HG03575 (cell line): Measurements from ENCODE around the gene ARL15.

Source experiments
- ATAC-seq: cut with Tn5 transposase; IDR thresholded peaks from one replicate; pipeline ENCODE4 v1.9.1; 2021; ENCODE audit not compliant: unreplicated experiment, insufficient number of reproducible peaks, low FRiP score; ENCODE audit errors: extremely low read depth

The ARL15 gene

DNA sequence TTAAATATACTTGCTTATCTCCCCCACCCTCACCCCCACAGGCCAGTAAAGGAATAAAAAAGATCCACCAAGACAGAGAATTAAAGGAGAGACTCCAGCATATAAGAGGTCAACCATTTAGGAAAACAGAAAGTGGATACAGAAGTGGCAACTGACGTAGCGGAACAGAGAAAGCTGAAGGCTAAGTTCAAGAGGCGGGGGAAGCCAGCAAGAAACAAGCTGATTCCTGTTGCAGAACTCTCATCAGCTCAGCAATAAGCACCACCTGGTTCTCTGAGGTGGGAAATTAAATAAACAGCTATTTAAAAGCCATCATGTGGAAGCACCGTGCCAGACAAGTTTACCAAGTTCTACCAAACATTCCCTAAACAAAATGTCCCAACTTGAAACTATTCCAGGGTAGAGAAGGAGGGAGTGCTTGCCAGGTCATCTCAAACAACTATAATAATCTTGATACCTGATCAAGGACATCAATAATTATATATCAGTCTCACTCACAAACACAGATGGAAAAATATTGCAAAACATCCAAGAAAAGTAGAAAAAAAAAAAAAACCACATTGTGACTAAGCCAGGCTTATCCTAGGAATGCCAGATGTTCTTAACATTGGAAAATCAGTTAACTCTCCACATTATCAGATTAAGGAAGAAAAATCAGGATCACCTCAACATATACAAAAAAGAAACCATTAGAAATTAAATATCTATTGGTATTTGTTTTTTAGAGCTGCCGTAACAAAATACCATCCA is 7.3 kb upstream of the ARL15 start:
- no peak for ATAC-seq

DNA sequence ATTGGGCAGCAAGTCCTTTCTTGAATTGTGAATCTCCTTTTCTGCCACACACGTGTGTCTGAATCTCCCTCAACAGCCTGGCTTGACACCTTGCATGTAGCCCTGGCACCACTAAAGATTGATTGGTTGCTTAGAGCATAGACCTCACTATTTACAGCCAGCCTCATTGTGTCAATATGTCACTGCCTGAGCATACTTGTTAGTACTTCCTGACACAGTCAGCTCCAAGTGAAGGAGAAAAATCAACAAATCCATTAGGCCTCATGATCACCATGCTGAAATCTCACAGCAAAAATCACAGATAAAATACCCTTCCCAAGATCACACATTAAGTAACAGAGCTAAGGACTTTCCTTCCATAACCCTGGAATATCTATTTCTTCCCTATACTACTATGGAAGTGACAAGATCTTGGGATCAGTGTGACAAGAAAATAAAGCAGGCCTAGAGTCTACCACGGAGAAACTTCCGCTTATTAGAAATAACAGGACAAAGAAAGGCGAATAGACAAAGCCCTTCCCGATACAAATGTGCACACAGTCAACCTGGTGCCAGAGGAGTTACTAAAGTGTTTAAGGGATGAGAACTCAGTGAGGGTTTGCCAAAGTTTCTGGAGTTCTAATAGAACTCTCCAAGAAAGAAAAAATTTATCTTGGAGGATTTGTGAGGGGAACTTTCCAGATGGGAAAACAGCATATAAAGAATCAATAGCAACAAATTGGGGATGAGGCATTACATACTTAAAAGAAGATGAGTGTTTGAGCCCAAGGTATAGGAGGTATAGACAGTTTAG is 5.6 kb upstream of the ARL15 start:
- no peak for ATAC-seq

DNA sequence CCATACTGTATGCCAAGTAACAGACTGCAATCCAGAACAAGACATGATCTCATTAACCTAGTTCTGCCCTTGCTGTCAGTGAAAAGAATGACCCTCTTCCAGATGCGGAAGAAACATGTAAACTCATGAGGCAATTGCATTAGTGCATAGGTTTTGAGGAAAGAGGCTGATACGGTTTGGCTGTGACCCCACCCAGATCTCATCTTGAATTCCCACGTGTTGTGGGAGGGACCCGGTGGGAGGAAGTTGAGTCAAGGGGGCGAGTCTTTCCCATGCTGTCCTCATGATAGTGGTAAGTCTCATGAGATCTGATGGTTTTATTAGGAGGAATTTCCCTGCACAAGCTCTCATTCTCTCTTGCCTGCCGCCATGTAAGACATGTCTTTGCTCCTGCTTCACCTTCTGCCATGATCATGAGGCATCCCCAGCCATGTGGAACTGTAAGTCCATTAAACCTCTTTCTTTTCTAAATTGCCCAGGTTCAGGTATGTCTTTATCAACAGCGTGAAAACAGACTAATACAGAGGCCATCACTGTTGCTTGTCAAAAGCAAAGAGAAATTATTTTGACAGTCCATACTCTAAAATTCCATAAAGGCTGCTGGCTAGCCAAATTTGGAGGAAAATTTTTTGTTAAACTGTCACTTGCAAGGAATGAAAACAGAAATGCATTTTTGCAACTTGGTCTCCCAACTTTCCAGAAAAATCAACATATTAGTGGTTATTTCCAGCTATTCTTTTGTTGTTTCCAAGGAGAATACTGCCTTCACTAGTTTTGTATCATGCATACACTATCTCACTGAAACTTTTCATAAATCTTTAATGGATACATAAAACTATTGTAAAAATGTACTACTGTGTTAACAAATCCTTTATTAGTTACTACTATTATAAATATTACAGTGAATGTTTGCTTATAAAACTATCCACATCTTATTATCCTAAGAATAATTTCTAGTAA is 3.2 kb upstream of the ARL15 start:
- ATAC-seq: no peak

DNA sequence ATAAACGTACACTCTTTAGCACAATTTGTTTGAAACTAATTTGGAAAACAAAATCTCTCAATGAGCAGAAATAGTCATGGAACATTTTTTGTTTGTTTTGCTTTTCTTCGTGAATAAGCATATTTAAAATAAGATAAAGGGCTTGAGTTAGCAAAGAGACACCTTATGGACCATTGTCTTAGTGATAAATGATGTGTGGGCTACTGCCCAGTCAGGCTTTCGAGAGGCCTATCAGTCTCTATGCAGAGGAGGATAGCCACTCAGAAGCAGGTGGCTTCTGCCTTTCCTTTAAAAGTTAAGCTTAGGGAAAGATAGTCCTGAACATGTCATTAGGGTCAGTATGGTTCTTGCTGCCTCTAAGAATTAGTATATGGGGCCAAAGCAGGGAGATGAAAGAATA is 2.1 kb upstream of the ARL15 start:
- no peak for ATAC-seq

DNA sequence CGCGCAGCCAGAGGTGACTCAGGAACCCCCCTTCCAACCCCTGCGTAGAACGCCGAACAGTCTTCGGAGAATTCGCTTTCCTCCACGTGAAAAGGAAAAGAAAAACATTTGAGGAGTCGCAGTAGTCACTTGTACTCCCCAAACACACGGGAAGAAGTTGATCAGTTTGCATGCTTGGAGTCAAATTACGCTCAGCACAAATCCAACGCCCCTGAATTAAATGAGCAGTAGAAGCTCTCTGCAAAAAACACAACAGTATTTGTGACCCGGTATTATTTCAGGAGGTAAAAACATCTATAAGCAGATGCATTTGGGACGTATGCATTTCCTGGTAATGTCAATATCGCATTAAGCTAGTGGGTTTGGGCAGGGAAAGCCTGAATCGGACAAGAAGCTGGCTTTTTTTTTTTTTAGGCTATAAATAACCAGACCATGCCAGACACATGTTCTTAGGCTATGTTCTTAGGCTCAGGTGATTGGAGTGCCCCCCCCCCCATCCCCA is 854 bp upstream of the ARL15 start:
- no peak for ATAC-seq

DNA sequence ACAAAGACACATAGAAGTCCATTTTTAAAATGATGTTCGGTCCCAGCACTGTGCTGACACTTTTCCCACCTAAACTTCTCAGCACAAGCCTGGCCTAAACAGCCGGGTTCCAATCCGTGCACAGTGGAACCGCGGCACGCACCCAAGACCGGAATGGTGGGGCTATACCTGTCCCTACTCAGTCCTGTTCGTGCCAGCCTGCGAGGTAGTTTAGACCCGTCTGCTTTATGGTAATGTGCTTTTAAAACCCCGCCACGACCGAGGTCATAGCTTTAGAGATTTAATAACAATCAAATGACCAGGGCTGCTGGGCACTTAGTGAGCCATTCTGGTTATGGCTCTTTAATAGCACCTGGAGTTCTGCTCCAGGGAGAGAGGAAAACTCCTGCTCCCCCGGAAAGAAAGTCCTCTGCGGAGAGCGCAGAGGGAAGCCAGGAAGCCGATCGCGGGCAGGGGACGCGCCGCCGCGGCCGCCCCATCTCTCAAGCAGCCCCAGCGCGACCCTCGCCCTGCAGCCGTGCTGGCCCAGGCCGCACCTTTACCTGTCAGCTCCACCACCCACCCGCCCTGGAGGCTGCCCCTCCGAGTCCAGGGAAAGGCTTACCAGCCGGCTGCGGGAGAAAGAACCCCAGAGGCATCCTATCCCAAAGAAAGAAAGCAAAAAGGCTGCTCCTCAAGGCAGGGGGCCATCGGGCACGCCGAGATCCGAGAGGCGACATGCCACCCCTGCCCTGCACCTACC is 511 bp downstream of the ARL15 start:
- peak; percentile 0 for ATAC-seq

DNA sequence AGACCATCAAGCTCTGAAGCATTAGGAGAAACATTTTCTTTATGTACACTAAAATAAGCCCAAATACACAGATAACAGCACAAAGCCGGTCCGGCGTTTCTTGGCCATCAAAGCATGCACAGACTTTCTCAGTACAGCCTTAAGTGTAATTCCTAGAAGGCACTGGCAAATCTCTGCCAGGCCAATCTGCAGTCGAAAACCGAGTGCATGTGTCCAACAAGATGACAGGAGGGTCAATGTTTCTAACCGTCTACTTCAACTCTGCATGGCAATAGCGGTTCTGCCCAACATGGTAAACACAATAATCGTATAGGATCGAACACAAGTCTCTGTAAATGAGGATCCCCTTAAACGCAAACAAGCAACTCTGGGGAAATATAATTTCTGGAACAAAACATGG is 1.1 kb downstream of the ARL15 start:
- ATAC-seq: no peak

DNA sequence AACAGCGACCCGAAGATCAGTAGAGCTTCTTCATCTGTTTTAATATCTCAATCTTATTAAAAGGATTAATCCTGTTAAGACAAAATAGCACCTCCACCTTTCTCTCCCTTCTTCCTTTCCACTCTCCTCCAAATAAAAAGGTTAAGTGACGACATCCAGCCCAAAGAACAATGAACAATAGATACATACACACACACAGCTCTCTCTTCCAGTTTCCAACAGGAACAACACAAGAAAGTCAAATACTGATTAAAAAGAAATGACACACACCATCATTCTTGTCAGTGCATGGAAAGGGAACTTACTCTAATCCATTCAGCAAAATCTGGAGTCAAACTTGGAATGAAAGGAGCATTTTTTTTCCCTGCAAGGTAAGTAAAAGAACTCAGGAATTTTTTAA is 2.8 kb downstream of the ARL15 start:
- no peak for ATAC-seq

DNA sequence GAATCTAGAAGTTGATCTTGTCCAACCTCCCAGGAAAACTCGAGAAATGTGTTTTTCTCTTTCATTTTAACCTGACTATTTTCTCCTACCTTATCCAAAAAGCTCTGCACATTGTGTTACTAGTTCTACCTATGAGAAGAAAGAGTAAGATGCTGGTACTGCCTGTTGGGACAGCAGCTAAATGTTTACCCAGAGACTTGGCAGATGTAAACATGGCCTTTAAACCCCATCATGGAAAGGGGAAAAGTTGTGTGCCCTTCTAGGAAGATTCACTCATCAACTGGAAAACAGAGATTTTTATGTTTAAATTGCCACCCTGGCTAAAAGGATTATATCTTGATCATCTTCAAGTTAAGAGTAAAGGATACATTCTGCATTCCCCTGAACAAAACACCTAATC is 3.5 kb downstream of the ARL15 start:
- no peak for ATAC-seq

DNA sequence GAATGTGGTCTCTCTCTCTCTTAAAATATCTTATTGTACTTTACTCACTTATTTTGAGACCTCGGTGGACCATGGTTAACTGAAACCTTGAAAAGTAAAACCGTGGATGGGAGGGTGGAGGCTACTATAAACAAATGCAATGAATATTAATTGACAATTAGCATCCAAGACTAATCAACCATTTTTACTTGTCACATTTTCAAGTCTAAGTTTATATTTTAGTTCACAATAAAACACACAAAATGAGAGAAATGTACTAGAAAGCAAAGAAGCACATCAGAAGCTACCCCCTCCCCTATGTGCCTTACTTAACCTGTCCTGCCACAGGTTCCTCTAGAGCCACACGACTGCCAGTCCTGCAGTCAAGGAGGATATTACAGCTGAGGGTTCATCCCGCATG is 4.6 kb downstream of the ARL15 start:
- no peak for ATAC-seq

DNA sequence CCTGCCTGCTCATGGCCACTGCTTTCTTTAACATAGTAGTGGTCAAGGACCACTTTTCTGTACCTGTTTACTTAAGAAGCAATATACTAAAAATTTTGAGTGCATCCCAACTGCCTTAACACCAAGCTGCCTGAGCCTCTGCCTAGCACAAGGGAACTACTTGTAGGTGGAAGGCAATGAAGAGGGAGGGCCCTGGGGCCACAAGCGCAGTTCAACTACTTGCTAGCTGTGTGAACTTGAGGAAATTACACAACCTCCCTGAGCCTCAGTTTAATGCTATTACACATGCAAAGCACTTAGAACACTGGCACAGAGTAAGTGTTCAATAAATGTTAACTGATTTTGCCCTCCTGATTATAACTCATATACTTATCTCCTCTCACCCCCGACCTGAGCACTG is 6.3 kb downstream of the ARL15 start:
- no peak for ATAC-seq

DNA sequence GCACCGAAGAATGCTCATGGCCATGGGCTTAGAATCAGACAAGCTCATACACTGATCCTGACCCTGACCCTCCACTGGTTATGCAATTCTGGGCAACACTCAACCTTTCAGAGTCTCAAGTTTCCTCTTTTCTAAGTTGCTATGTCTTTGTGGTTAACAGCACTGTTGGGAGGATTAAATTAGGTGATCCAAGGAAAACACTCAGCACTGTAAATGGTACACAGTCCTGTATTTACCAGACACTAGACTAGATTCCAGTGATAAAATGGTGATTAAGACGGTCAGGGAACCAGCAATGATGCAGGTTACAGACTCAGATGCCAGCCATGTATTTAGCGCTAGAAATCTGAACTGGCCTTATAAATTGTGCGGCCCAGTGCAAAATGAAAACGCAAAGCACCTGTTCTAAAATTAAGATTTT is 8.1 kb downstream of the ARL15 start:
- ATAC-seq: no peak

DNA sequence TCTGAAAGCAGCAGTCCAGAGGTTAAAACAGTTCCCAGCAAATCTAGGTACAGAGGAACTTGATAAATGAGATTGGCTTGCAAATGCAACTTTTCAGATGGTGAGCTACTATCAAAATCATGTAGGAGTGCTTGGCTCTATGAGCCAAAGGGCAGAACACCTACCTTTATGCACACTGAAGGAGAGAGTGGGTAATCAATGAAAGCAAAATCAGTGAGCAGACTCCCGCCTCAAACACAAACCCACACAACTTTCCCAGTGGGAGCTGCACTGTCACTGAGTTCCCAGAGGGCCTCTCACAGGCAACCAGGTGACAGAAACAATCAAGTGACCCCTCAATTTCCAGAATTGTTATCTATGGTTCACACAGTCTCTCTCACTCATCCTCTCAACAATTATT is 8.5 kb downstream of the ARL15 start:
- no peak for ATAC-seq

DNA sequence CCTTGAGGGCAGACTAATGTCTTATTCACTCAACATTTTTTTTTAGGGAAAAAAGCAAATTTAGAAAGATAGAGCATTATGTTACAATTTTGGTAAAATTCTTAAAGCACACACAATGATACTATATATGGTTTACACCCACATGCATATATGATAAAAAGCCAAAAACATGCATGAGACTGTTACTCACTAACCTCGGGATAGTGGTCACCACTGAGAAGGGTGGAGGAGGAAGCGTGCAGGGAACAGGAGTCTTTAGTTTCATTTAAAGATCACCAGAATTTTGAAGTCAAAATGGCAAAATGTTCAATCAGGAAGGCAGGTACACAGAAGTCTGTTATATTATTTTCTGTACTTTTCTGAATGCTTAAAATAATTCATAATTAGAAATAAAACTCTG is 9.2 kb downstream of the ARL15 start:
- ATAC-seq: no peak

DNA sequence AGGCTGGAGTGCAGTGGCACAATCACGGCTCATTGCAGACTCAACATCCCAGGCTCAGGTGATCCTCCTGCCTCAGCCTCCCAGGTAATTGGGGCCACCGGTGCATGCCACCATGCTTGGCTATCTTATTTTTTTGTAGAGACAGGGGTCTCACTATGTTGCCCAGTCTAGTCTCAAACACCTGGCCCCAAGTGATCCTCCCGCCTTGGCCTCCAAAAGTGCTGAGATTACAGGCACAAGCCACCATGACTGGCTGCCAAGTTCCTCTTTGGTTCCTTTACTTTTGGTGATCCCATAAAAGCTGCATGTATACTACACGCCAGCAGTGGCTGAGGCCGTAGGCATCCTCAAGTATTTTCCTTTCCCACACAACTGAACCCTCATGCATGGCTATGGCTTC is 11.4 kb downstream of the ARL15 start:
- no peak for ATAC-seq

DNA sequence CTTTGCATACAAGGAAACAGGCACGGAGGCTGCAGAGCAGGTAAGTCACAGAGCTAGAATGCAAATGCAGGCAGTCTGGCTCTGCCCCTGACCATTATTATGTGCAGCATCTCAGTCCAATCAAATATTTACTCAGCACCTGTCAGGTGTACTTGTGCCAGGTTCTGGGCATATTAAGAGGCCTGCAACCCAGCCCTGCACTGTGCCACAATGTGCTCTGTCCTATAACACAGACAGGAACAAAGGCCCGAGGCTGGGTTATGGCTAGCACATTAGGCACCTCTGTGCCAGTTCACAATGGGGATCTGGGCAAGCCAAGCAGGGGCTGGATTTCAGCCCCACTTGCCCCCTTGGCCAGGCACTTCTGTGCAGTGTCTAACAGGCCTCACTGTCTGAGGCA is 14.0 kb downstream of the ARL15 start:
- ATAC-seq: no peak

DNA sequence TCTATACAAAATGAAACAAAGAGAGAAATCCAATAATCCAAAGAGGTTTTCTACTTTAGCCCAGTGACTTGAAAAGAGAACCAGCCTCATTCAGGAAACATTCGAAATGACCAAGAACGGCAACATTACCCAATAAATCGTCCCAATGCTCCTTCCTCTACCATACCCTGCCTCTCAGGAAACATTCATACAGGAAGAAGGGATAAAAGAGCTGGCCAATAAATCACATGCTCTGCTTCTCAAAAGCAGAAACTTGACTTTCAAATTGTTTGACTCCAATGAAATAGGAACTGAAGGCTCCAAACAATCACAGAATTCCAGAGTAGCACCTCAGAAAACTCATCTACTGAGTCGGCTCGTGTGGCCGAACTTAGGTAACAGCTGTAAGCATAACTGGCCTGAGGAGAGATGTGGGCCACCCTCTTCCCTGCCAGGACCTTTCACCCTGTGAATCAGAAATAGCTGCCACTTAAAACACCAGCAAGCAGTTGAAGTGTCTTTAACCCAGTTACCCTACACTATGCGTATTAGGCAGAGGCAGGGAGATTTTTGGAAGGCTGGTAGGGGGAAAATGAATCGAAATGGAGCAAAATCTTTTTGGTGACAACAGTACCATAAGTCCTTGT is 14.6 kb downstream of the ARL15 start:
- no peak for ATAC-seq

DNA sequence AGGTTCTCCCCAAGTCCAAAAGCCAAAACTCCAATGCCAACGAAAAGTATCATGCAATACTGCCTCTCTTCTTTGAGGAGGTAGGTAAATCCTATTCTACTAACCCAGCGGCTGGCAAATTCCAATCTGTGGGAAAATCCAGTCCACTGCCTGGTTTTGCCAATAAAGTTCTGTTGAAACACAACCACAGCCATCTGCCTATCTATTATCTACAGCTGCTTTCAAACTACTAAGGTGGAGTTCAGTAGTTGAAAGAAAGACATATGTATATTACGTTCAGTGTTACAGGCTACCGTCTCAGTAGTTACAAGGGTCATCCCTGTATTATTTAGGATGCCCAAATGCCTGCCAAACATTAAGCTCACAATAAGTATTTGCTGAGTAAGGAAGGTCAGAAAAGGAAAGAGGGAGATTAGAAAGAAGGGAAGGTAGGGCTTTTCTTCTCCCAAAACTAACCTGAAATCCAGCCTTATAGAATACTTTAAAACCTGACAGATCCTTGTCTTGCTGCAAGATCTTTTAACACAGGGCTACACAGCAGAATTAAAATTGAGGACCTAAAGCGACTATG is 16.2 kb downstream of the ARL15 start:
- no peak for ATAC-seq
